H1 (cell line): ENCODE results near the gene FOXI2. TPM values are rescaled to one million over a fixed set of nuclear protein-coding genes. Genes with fewer than 3 reads are reported as not detected.

Experiments used
- CBX8 ChIP-seq: fragments of 300-800, 300-1000 bp; sonication (generic); IDR thresholded peaks from 2 replicates; pipeline ENCODE4 v1.7.1; 2016; ENCODE audit warnings: low read depth, low read length, borderline replicate concordance
- CHD7 ChIP-seq: fragments of 300-600 bp; sonication (generic); IDR thresholded peaks from 2 replicates; pipeline ENCODE4 v1.7.1; 2012; ENCODE audit warnings: low read length, moderate library complexity, mild to moderate bottlenecking, inconsistent platforms; ENCODE audit not compliant: insufficient replicate concordance
- CTBP2 ChIP-seq: IDR thresholded peaks from 2 replicates; pipeline ENCODE4 v1.7.0; 2011; ENCODE audit warnings: borderline replicate concordance, mild to moderate bottlenecking, moderate library complexity, mixed read lengths, low read length; ENCODE audit not compliant: insufficient read depth, insufficient read length
- CTCF ChIP-seq, 3 experiments: IDR thresholded peaks; 1 replicate in 2 of 3; 2 replicates in 1 of 3; pipeline versions ENCODE4 v1.5.1 to v1.6.1; 2011; ENCODE audit warnings: low read length in 3 of 3, mild to moderate bottlenecking in 3 of 3, inconsistent platforms in 2 of 3, low read depth in 1 of 3, moderate library complexity in 1 of 3; ENCODE audit not compliant: insufficient read depth in 1 of 3; ENCODE audit errors: control extremely low read depth in 1 of 3
- HDAC6 ChIP-seq: IDR thresholded peaks from one replicate; pipeline ENCODE4 v1.7.1; 2012; ENCODE audit warnings: low read depth, mild to moderate bottlenecking, inconsistent platforms, low read length, moderate library complexity
- KDM4A ChIP-seq: IDR thresholded peaks from one replicate; pipeline ENCODE4 v1.7.1; 2012; ENCODE audit warnings: low read depth, mild to moderate bottlenecking, moderate library complexity, low read length, inconsistent platforms; ENCODE audit not compliant: severe bottlenecking
- SP2 ChIP-seq: IDR thresholded peaks from 2 replicates; pipeline ENCODE4 v1.6.1; 2012; ENCODE audit warnings: mild to moderate bottlenecking, low read length, inconsistent platforms
- TBP ChIP-seq: IDR thresholded peaks from 2 replicates; pipeline ENCODE4 v1.6.1; 2011; ENCODE audit warnings: low read depth, low read length, improper control_type of control experiment
- polyA plus RNA-seq, 7 experiments: library from polyadenylated mRNA; depleted of rRNA in 3 of 7; stranded (reverse) in 5 of 7; unstranded in 2 of 7; fragments of >200 nt in 5 of 7; fragments of 200-250 nt in 2 of 7; gene quantifications; 1 replicate in 5 of 7; 2 replicates in 1 of 7; 4 replicates in 1 of 7; pipeline versions ENCODE4 v1.2.1 to v1.2.3, GENCODE V29; 2011 to 2013; ENCODE audit warnings: missing spikeins in 2 of 7, mixed read lengths in 2 of 7
- total RNA-seq: library from RNA; stranded (reverse); fragmentation: NEBNext Ultra II Directional; extraction: Animal tissue kit (Norgen Biotek cat#: 25700); gene quantifications from 2 replicates; pipeline ENCODE4 v1.2.1, GENCODE V29; 2021

FOXI2 gene
- total and polyA plus RNA-seq, 2 of the 8 experiments (the other 6 are each of a cell fraction or from before 2014, with no cell fraction given), result 1.0 TPM

- TF ChIP-seq CHD7 (no peak), TBP (no peak), SP2 (no peak), HDAC6 (no peak), CTCF (IDR thresholded peaks at IDR 0.05; ENCODE audit: control extremely low read depth in 1 of 3, insufficient read depth in 1 of 3, low read depth in 1 of 3, low read length in 3 of 3) (no peak), KDM4A (peak; percentile 2), CTBP2 (peak; percentile 21), CBX8 (no peak)
These were observed 1.2 kb upstream of the FOXI2 start (continued) for GRCh38 chr10:127735723-127736221.
